T-cell (primary cell): ENCODE data around the gene C12orf54. TPM values are rescaled to one million over a fixed set of nuclear protein-coding genes. Genes with fewer than 3 reads are reported as not detected.
"Not testable (repeated sequence)": the region's sequence is repeated elsewhere in the genome, so short reads cannot be mapped to it uniquely, and the experiment has no call there.

Source experiments
- ATAC-seq, 4 experiments: fragments of 200-7000 bp in 3 of 4; fragments of 150-1000 bp in 1 of 4; cut with Tn5 transposase; replicated peaks in 1 of 4; 1 replicate in 3 of 4; 2 replicates in 1 of 4; pipeline ENCODE4 v1.10.0; 2021; ENCODE audit warnings: moderate library complexity in 3 of 4, mild to moderate bottlenecking in 2 of 4, moderate number of reproducible peaks in 1 of 4
- CTCF ChIA-PET, 2 donors: fragments of 300-600 bp; sonication (Branson Sonifier 250); formaldehyde crosslinking; loops; one replicate each; lab custom pipeline; 2022; ENCODE audit warnings: antibody characterized with exemption in 2 of 2; lab: Charles Lee
- POLR2A ChIA-PET, 2 donors: fragments of 300-600 bp; sonication (Branson Sonifier 250); formaldehyde crosslinking; loops; one replicate each; lab custom pipeline; 2022; ENCODE audit warnings: antibody characterized with exemption in 2 of 2; lab: Charles Lee
- DNase-seq, 35 experiments: peaks; one replicate each; pipeline versions ENCODE4 v3.0.0 to v3.0.0-alpha.2; 2013 to 2023
- H3K27ac ChIP-seq: one replicate; pipeline ENCODE4 v1.5.1; 2013; ENCODE audit warnings: low read length
- H3K27me3 ChIP-seq, 2 experiments: replicated peaks in 1 of 2; 1 replicate in 1 of 2; 2 replicates in 1 of 2; pipeline versions ENCODE4 v1.6.1 to v1.7.0; 2013; ENCODE audit warnings: low read length in 1 of 2, mixed read lengths in 1 of 2; ENCODE audit not compliant: control insufficient read depth in 2 of 2, insufficient read depth in 2 of 2; ENCODE audit errors: extremely low read depth in 1 of 2
- H3K36me3 ChIP-seq, 2 donors: 1 replicate in 1 of 2; 2 replicates in 1 of 2; pipeline versions ENCODE4 v1.6.1 to v1.7.0; 2013; ENCODE audit warnings: low read length in 1 of 2; ENCODE audit not compliant: control insufficient read depth in 2 of 2, insufficient read depth in 1 of 2; ENCODE audit errors: extremely low read depth in 1 of 2
- H3K4me1 ChIP-seq, 2 experiments: 1 replicate in 1 of 2; 2 replicates in 1 of 2; pipeline versions ENCODE4 v1.6.1 to v1.7.0; 2013; ENCODE audit warnings: low read length in 2 of 2, mixed read lengths in 1 of 2; ENCODE audit not compliant: insufficient read depth in 2 of 2, control insufficient read depth in 1 of 2; ENCODE audit errors: extremely low read depth in 1 of 2
- H3K4me3 ChIP-seq, 2 donors: 1 replicate in 1 of 2; 2 replicates in 1 of 2; pipeline versions ENCODE4 v1.5.1 to v1.7.0; 2013; ENCODE audit warnings: mild to moderate bottlenecking in 2 of 2, low read length in 1 of 2, moderate library complexity in 1 of 2; ENCODE audit not compliant: control insufficient read depth in 1 of 2; ENCODE audit errors: extremely low read depth in 1 of 2
- H3K9me3 ChIP-seq: 2 replicates; pipeline ENCODE4 v1.7.0; 2013
- H3K27ac Mint-ChIP-seq, 2 donors: one replicate each; pipeline ENCODE4 v1.8.0; 2020 to 2021; ENCODE audit warnings: mild to moderate bottlenecking in 2 of 2, mixed read lengths in 2 of 2
- H3K27me3 Mint-ChIP-seq, 2 donors: one replicate each; pipeline ENCODE4 v1.8.0; 2021 to 2022; ENCODE audit warnings: mixed read lengths in 2 of 2
- H3K36me3 Mint-ChIP-seq: one replicate; pipeline ENCODE4 v1.8.0; 2021; ENCODE audit warnings: mixed read lengths
- H3K4me1 Mint-ChIP-seq, 3 donors: one replicate each; pipeline ENCODE4 v1.8.0; 2020 to 2022; ENCODE audit warnings: mixed read lengths in 3 of 3, mild to moderate bottlenecking in 1 of 3
- H3K4me3 Mint-ChIP-seq, 3 donors: one replicate each; pipeline ENCODE4 v1.8.0; 2020 to 2022; ENCODE audit warnings: mild to moderate bottlenecking in 3 of 3, mixed read lengths in 3 of 3, moderate library complexity in 3 of 3
- H3K9me3 Mint-ChIP-seq, 3 donors: one replicate each; pipeline ENCODE4 v1.8.0; 2020 to 2022; ENCODE audit warnings: mixed read lengths in 3 of 3
- WGBS: methylation state at CpG from one replicate; pipeline ENCODE4 v1.1.5; 2013; ENCODE audit warnings: missing lambda C conversion rate; ENCODE audit not compliant: insufficient coverage; 5-methylcytosine and 5-hydroxymethylcytosine counted together
- total RNA-seq, 35 experiments: library from RNA in 6 of 35; stranded (reverse) in 6 of 35; fragments of 120-200 nt in 1 of 35; gene quantifications; one replicate each; pipeline versions ENCODE4 v1.2.1 to v1.2.4 and lab custom pipeline; 2013 to 2026

Gene C12orf54
- total RNA-seq, 5 donors from 2014 or later (not counting 1 experiment from before 2014, with no cell fraction given) = not detected

DNA sequence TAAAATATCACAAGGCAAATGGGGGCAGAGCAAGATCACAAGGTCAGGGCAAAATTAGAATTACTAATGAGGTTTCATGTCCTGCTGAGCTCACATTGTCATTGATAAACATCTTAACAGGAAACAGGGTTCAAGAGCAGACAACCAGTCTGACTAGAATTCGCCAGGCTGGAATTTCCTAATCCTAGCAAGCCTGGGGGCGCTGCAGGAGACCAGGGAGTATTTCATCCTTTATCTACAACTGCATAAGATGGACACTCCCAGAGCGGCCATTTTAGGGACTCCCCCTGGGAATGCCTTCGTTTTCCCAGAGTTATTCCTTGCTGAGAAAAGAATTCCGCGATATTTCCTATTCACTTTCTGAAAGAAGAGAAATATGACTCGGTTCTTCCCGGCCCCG is 13.3 kb upstream of the C12orf54 start:
- ATAC-seq, POLR2A ChIA-PET, CTCF ChIA-PET, H3K27me3 ChIP-seq, DNase-seq, H3K36me3 ChIP-seq, H3K4me1 ChIP-seq, H3K27ac Mint-ChIP-seq, H3K4me3 ChIP-seq, H3K4me1 Mint-ChIP-seq, H3K36me3 Mint-ChIP-seq, H3K9me3 ChIP-seq, H3K27ac ChIP-seq, H3K4me3 Mint-ChIP-seq: not testable (repeated sequence)
- WGBS = 85% methylated on average over 8 of the region's 9 CpGs
- peaks cover 21 to 24% of the 10 kb centered on the region in 2 donors for H3K27me3 Mint-ChIP-seq
- H3K9me3 Mint-ChIP-seq = peaks cover 32 to 47% (median 33%) of the 10 kb centered on the region in 3 donors

DNA sequence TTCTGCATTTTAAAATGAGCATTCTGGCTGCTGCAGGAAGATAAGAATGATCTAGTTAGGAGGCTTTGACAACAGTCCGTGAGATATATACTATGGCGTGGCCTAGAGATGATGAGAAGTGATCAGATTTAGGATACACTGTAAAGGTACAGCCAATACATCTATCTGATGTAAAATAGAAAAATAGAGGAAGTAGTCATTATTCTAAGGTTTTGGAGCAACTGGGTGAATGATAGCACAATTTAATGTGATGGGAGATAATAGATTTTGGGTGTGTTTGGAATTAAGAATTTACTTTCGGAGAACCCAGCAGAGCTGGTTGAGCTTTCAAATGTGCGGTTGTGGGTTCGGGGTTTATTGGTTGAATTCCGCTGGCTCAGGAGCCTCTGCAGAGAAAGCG is 10.0 kb upstream of the C12orf54 start, which contains the start of gene ANP32D:
Gene ANP32D (plus strand): TSS at position 301 of the 400 bp plus-strand sequence. CDS start 106 bp downstream, outside the sequence.
- peaks cover 0 to 10% of the 10 kb centered on the region in 2 experiments for H3K27me3 ChIP-seq
- 94% methylated on average over 3 of the region's 7 CpGs for WGBS
- Mint-ChIP-seq H3K27me3 (peaks cover 28 to 32% of the 10 kb centered on the region in 2 donors), H3K4me3 (no peak within 1 kb of the TSS), H3K36me3 (peaks cover 6% of the 10 kb centered on the region), H3K9me3 (peaks cover 26 to 42% (median 40%) of the 10 kb centered on the region in 3 donors), H3K27ac (peak within 1 kb of the TSS in 1 of 2 donors; percentile 13), H3K4me1 (no peaks in the 10 kb centered on the region)
- no peak within 1 kb of the TSS for H3K4me3 ChIP-seq
- POLR2A ChIA-PET = no interaction called here
- no peak for DNase-seq
- H3K27ac ChIP-seq = no peak within 1 kb of the TSS
- H3K36me3 ChIP-seq = no peaks in the 10 kb centered on the region
- no peaks in the 10 kb centered on the region for H3K9me3 ChIP-seq
- ATAC-seq = no peak
- CTCF ChIA-PET = no interaction called here
- no peaks in the 10 kb centered on the region for H3K4me1 ChIP-seq

DNA sequence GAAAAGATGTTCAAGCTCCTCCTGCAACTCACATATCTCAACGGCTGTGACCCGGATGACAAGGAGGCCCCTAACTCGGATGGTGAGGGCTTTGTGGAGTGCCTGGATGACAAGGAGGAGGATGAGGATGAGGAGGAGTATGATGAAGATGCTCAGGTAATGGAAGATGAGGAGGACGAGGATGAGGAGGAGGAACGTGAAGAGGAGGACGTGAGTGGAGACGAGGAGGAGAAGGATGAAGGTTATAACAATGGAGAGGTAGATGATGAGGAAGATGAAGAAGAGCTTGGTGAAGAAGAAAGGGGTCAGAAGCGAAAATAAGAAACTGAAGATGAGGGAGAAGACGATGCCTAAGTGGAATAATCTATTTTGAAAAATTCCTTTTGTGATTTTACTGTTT is 9.2 kb upstream of the C12orf54 start:
- Mint-ChIP-seq H3K27ac (no peak overlapping the region), H3K9me3 (peaks cover 23 to 38% (median 37%) of the 10 kb centered on the region in 3 donors), H3K36me3 (peaks cover 4% of the 10 kb centered on the region), H3K27me3 (peaks cover 28 to 32% of the 10 kb centered on the region in 2 donors), H3K4me3 (no peak overlapping the region), H3K4me1 (no peaks in the 10 kb centered on the region)
- WGBS = 69% methylated on average over 5 of the region's 9 CpGs
- Histone ChIP-seq H3K27me3 (peaks cover 0 to 10% of the 10 kb centered on the region in 2 experiments), H3K9me3 (no peaks in the 10 kb centered on the region), H3K36me3 (no peaks in the 10 kb centered on the region), H3K4me1 (no peaks in the 10 kb centered on the region), H3K27ac (no peak overlapping the region), H3K4me3 (no peak overlapping the region)
- ATAC-seq = no peak
- ChIA-PET POLR2A (no interaction called here), CTCF (no interaction called here)
- DNase-seq = no peak

DNA sequence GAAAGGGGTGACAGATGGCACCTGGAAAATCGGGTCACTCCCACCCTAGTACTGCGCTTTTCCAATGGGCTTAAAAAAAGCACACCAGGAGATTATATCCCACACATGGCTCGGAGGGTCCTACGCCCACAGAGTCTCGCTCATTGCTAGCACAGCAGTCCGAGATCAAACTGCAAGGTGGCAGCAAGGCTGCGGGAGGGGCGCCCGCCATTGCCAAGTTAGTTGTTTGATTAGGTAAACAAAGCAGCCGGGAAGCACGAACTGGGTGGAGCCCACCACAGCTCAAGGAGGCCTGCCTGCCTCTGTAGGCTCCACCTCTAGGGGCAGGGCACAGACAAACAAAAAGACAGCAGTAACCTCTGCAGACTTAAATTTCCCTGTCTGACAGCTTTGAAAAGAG is 7.8 kb upstream of the C12orf54 start:
- peaks cover 14 to 33% (median 27%) of the 10 kb centered on the region in 3 donors for H3K9me3 Mint-ChIP-seq
- H3K4me3 ChIP-seq, H3K4me1 ChIP-seq, ATAC-seq, DNase-seq, H3K27ac Mint-ChIP-seq, H3K4me3 Mint-ChIP-seq, CTCF ChIA-PET, H3K27ac ChIP-seq, H3K9me3 ChIP-seq, POLR2A ChIA-PET, H3K36me3 Mint-ChIP-seq, H3K4me1 Mint-ChIP-seq, H3K36me3 ChIP-seq: not testable (repeated sequence)
- H3K27me3 ChIP-seq = peaks cover 0 to 10% of the 10 kb centered on the region in 2 experiments
- H3K27me3 Mint-ChIP-seq = peaks cover 28 to 32% of the 10 kb centered on the region in 2 donors
- WGBS = 92% methylated on average over 3 of the region's 11 CpGs

DNA sequence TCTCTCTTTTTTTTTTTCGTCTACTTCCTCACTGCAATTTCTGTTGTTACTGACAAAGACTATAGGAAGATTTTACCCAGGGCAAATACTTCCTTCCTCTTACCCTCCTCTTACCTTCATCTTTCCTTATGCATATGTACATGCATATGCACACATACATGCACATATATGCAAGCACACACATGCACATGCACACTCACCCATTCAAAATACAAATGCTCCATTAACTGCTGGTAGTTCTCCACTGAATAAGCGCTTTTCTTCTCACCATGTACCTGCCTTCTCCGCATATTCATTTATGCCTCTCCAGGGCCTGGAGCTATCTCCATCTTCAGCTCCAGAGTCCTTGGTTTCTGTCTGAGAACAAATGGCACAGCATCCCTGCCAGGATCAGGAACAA is 632 bp downstream of the C12orf54 start:
- Mint-ChIP-seq H3K27ac (no peak overlapping the region), H3K4me3 (no peak overlapping the region), H3K4me1 (no peaks in the 10 kb centered on the region), H3K36me3 (no peaks in the 10 kb centered on the region), H3K9me3 (peaks cover 0 to 9% (median 4%) of the 10 kb centered on the region in 3 donors), H3K27me3 (peaks cover 11 to 17% of the 10 kb centered on the region in 2 donors)
- no peaks in the 10 kb centered on the region for H3K9me3 ChIP-seq
- H3K36me3 ChIP-seq = no peaks in the 10 kb centered on the region
- WGBS = 85% methylated on average over 3 of the region's 3 CpGs
- H3K27me3 ChIP-seq = peaks cover 0 to 2% of the 10 kb centered on the region in 2 experiments
- ChIA-PET POLR2A (interaction anchor here in 1 of 2 donors (0.5 kb wide), 1 partner anchor 81 kb away, joined by 3 read pairs; no protein-coding TSS in a partner anchor), CTCF (no interaction called here)
- DNase-seq = no peak
- H3K4me1 ChIP-seq = no peaks in the 10 kb centered on the region
- ATAC-seq = no peak
- H3K27ac ChIP-seq = no peak overlapping the region
- H3K4me3 ChIP-seq = no peak overlapping the region

DNA sequence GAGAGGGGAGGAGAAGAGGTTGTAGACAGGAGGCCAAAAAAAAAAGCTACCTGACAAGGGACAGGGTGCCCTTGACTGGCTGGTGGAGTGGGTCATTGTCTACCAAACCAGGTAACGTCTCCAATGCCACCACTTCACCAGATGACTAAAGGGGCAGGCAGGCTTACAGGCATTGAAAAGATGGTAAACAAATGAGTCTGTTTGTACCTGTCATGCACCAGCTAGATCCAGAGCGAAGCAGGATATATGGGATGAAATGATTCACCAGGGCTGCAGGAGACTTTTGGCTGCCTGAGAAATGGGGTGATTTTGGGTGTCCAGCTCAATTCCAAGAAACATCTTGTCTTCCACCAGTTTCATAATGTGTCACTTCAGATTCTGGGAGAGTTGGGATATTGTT is 4.0 kb downstream of the C12orf54 start:
- no peak overlapping the region for H3K4me3 Mint-ChIP-seq

More for the DNA sequence above, 4.0 kb downstream of the C12orf54 start:
- ChIA-PET CTCF (no interaction called here), POLR2A (no interaction called here)
- H3K4me3 ChIP-seq = no peak overlapping the region
- H3K9me3 ChIP-seq = no peaks in the 10 kb centered on the region
- H3K27ac ChIP-seq = no peak overlapping the region
- 80% methylated on average over 1 of the region's 2 CpGs for WGBS
- no peak overlapping the region for H3K27ac Mint-ChIP-seq
- H3K4me1 Mint-ChIP-seq = no peaks in the 10 kb centered on the region
- DNase-seq (no peak), ATAC-seq (no peak)
- H3K36me3 ChIP-seq = no peaks in the 10 kb centered on the region
- H3K9me3 Mint-ChIP-seq = no peaks in the 10 kb centered on the region
- no peaks in the 10 kb centered on the region for H3K4me1 ChIP-seq
- H3K36me3 Mint-ChIP-seq = no peaks in the 10 kb centered on the region
- H3K27me3 Mint-ChIP-seq = peaks cover 14 to 17% of the 10 kb centered on the region in 2 donors
- H3K27me3 ChIP-seq = peaks cover 0 to 2% of the 10 kb centered on the region in 2 experiments
